DMS153 treated with DMSO at 0.1 percent for 48 hours (cell line): ENCODE results near the gene LIN28A.
A peak's percentile ranks its signal among the peaks of the same experiment; 100 is the strongest.

Experiments
- DNase-seq: peaks from one replicate; lab custom pipeline; 2025; ENCODE audit not compliant: unreplicated experiment; lab: John Stamatoyannopoulos, UW

The LIN28A gene

GRCh38 chr1:26432793-26433192, 22.2 kb downstream of the LIN28A start:
- no peak for DNase-seq

- DNase-seq: no peak
Measured at GRCh38 chr1:26434161-26434752, 23.6 kb downstream of the LIN28A start.

GRCh38 chr1:26438041-26438440, 27.4 kb downstream of the LIN28A start:
- DNase-seq: no peak

GRCh38 chr1:26440259-26440658, 29.6 kb downstream of the LIN28A start:
- no peak for DNase-seq

GRCh38 chr1:26449868-26450267, 39.3 kb downstream of the LIN28A start:
- DNase-seq: no peak

GRCh38 chr1:26450908-26451307, 40.3 kb downstream of the LIN28A start:
- no peak for DNase-seq

GRCh38 chr1:26452459-26453183, 42.0 kb downstream of the LIN28A start:
- no peak for DNase-seq

- DNase-seq: no peak
Measured at GRCh38 chr1:26459148-26459547, 48.5 kb downstream of the LIN28A start.

GRCh38 chr1:26459573-26460031, 49.0 kb downstream of the LIN28A start:
- no peak for DNase-seq

- DNase-seq: no peak
Measured at GRCh38 chr1:26468911-26469310, 58.3 kb downstream of the LIN28A start.

GRCh38 chr1:26469558-26469957, 58.9 kb downstream of the LIN28A start:
- DNase-seq: no peak

GRCh38 chr1:26470878-26471497, 60.4 kb downstream of the LIN28A start:
- DNase-seq: peak; percentile 67

- DNase-seq: peak; percentile 92
Measured at GRCh38 chr1:26471498-26472319, 61.1 kb downstream of the LIN28A start.

GRCh38 chr1:26472320-26472900, 61.8 kb downstream of the LIN28A start, which contains the start of gene HMGN2:
TSS of gene HMGN2 (plus strand) at chr1:26472440. CDS start at chr1:26472613, 173 bp downstream.
- DNase-seq: no peak

GRCh38 chr1:26472901-26473845, 62.6 kb downstream of the LIN28A start:
- DNase-seq: peak; percentile 96

- no peak for DNase-seq
Measured at GRCh38 chr1:26474818-26475217, 64.2 kb downstream of the LIN28A start.

- DNase-seq: no peak
Measured at GRCh38 chr1:26475989-26476388, 65.4 kb downstream of the LIN28A start.

- DNase-seq: no peak
Measured at GRCh38 chr1:26476958-26477357, 66.3 kb downstream of the LIN28A start.

- no peak for DNase-seq
Measured at GRCh38 chr1:26477446-26478152, 67.0 kb downstream of the LIN28A start.
